ENCODE results near the gene SYNGAP1. TPM values are rescaled to one million over a fixed set of nuclear protein-coding genes. Genes with fewer than 3 reads are reported as not detected.

The SYNGAP1 gene
- total and polyA plus RNA-seq, 2 of the 8 experiments (the other 6 are each of a cell fraction or from before 2014, with no cell fraction given) = 31.0 to 101 TPM

DNA sequence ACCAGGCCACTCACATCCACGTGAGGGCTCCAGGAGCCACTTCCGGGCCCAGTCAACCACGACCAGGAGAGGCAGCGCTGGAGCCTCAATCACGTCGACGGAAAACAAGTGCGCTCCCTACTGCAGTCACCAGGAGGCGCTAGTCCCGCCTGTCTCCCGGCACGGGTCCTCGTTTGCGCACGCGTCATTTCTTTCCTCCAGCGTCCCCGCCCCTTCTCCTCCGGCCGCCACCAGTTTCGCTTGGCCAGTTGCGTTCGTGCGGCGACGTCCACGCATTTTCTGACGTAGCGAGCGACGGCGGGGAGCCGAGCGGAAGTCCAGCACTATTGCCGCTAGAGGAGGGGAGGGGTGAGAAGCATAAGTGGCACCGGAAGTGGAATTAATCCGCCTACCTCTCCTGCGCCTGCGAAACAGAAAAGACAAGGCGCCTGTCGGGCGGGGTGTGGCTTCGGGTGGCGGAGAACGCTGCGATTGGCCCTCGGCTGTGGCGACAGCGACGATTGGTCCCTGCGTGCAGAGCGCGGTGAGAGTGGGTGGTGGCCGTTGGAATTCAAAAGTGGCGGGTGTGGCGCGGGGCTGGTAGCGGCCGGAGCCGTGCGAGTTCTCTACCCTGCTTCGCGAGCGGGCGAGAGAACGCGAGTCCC, 28.5 kb upstream of the SYNGAP1 start, which contains the start of gene KIFC1:
KIFC1 (plus strand) TSS at position 546 of the 644 bp plus-strand sequence. CDS start 163 bp downstream, outside the sequence.
- Histone ChIP-seq H2AFZ (ENCODE audit: low read length) (peak within 1 kb of the TSS; percentile 84), H3K56ac (replicated peaks; ENCODE audit: insufficient read length, low read depth, low read length) (peak within 1 kb of the TSS; percentile 71), H3K79me1 (ENCODE audit: low read depth, low read length) (peaks cover 3% of the 10 kb centered on the region), H3K27me3 (replicated peaks in 1 of 4; ENCODE audit: control insufficient read depth in 3 of 4, extremely low read depth in 1 of 4, insufficient read depth in 3 of 4, low read length in 3 of 4) (no peaks in the 10 kb centered on the region), H3K4me2 (ENCODE audit: insufficient read depth in 1 of 2, low read depth in 2 of 2, low read length in 2 of 2) (peak within 1 kb of the TSS; percentile 83 to 95), H3K4me1 (replicated peaks in 1 of 4; ENCODE audit: control insufficient read depth in 3 of 4, insufficient read depth in 4 of 4, low read length in 3 of 4) (peaks cover 0 to 6% (median 3%) of the 10 kb centered on the region in 4 experiments; a peak in 4 of 7 replicates), H4K5ac (ENCODE audit: insufficient read length, low read depth, low read length) (peak within 1 kb of the TSS; percentile 73), H3K14ac (ENCODE audit: insufficient read length) (no peak within 1 kb of the TSS), H3K9ac (replicated peaks in 1 of 4; ENCODE audit: extremely low read depth in 1 of 4, low read depth in 3 of 4, low read length in 3 of 4) (peak within 1 kb of the TSS; percentile 49 to 88 (median 76)), H3K18ac (ENCODE audit: extremely low read depth, low read length) (peak within 1 kb of the TSS; percentile 27; the same call in 1 of the 2 replicates), H3K79me2 (ENCODE audit: control insufficient read depth in 1 of 2, insufficient read depth in 2 of 2, low read length in 2 of 2) (peaks cover 37 to 45% of the 10 kb centered on the region in 2 experiments), H3K4me3 (ENCODE audit: extremely low read depth in 1 of 4, insufficient read depth in 2 of 4, low read depth in 3 of 4, low read length in 4 of 4) (peak within 1 kb of the TSS; percentile 81 to 82 (median 82)), H3K4ac (replicated peaks; ENCODE audit: insufficient read length, low read depth, low read length) (peak within 1 kb of the TSS; percentile 83), H3K36me3 (ENCODE audit: control insufficient read depth in 2 of 4, insufficient read depth in 4 of 4, low read length in 3 of 4) (no peaks in the 10 kb centered on the region), H2BK5ac (ENCODE audit: low read depth, low read length) (peak within 1 kb of the TSS; percentile 79), H2BK20ac (ENCODE audit: low read length) (no peak within 1 kb of the TSS), H4K8ac (ENCODE audit: extremely low read depth, insufficient read depth, low read length) (no peak within 1 kb of the TSS), H4K20me1 (replicated peaks in 1 of 2; ENCODE audit: control insufficient read depth in 1 of 2, insufficient read depth in 2 of 2, low read length in 2 of 2) (peaks cover 2 to 7% of the 10 kb centered on the region in 2 experiments), H4K91ac (replicated peaks; ENCODE audit: insufficient read length, low read length) (peak within 1 kb of the TSS; percentile 30), H2BK12ac (ENCODE audit: low read depth, low read length) (peak within 1 kb of the TSS; percentile 84), H3K9me3 (ENCODE audit: insufficient read depth in 2 of 2, low read depth in 1 of 2, low read length in 1 of 2) (no peaks in the 10 kb centered on the region), H2BK120ac (replicated peaks; ENCODE audit: low read depth, low read length) (no peak within 1 kb of the TSS), H2BK15ac (ENCODE audit: low read length) (peak within 1 kb of the TSS; percentile 7), H3K23me2 (ENCODE audit: low read depth, low read length) (peaks cover 6% of the 10 kb centered on the region; the same call in 1 of the 2 replicates), H2AK5ac (ENCODE audit: low read depth, low read length) (0 out of 2 replicates have a peak within 1 kb of the TSS, but pooled peaks have one; percentile 5), H3K23ac (ENCODE audit: insufficient read length) (no peak within 1 kb of the TSS), H3K27ac (ENCODE audit: low read depth, low read length) (peak within 1 kb of the TSS; percentile 70; the same call in 1 of the 2 replicates)
- WGBS, 2 experiments (ENCODE audit: extremely low coverage in 1 of 2, insufficient coverage in 1 of 2, insufficient read length in 1 of 2, insufficient replicate concordance in 2 of 2, low coverage in 1 of 2, low lambda C conversion rate in 2 of 2, missing lambda C conversion rate in 1 of 2) = 1% methylated on average over 39 of the region's 67 CpGs; no CpG with 5 or more reads in 1 of the 2 experiments
- ChIA-PET POLR2A (ENCODE audit: partially characterized antibody) (interaction anchor here (0.6 to 2.6 kb wide), 11 partner anchors 9 to 422 kb away, joined by 3 to 10 read pairs (median 4); partner anchors contain the start of genes RPS18, VPS52, ZBTB22 and ZBTB9), CTCF (ENCODE audit: partially characterized antibody) (interaction anchor here (0.7 to 1.6 kb wide), 21 partner anchors 9 to 192 kb away, joined by 3 to 8 read pairs (median 4); no protein-coding TSS in a partner anchor)
- FAIRE-seq = peak; percentile 60
- DNase-seq (ENCODE audit: low read depth in 1 of 2, low spot score in 2 of 2) = peak; percentile 99 to 100
- TF ChIP-seq TAF1 (IDR thresholded peaks at IDR 0.05; ENCODE audit: low read depth, low read length) (peak; percentile 46; the same call in 1 of the 2 replicates), FOSL1 (IDR thresholded peaks at IDR 0.05; ENCODE audit: insufficient read depth, low read depth, low read length) (no peak), PHF8 (conservative IDR thresholded peaks at IDR 0.05; ENCODE audit: low read depth, low read length) (no peak), EGR1 (IDR thresholded peaks at IDR 0.05; ENCODE audit: borderline replicate concordance, low read depth, low read length) (peak; percentile 44; the same call in 1 of the 2 replicates), USF2 (IDR thresholded peaks at IDR 0.05; ENCODE audit: low read length) (no peak; the same call in 1 of the 2 replicates), ZNF274 (IDR thresholded peaks at IDR 0.05; ENCODE audit: borderline replicate concordance, extremely low read depth, low read length) (no peak), BRCA1 (IDR thresholded peaks at IDR 0.05; ENCODE audit: low read depth, low read length) (no peak), CHD1 (IDR thresholded peaks at IDR 0.05; ENCODE audit: low read depth, low read length) (no peak), RFX5 (IDR thresholded peaks at IDR 0.05; ENCODE audit: borderline replicate concordance, low read depth, low read length) (no peak), HDAC2 (IDR thresholded peaks at IDR 0.05; ENCODE audit: borderline replicate concordance in 1 of 2, low read depth in 2 of 2, low read length in 2 of 2) (no peak), SIRT6 (IDR thresholded peaks at IDR 0.05; ENCODE audit: low read length) (no peak)
